Transverse colon (tissue), 4 donors: ENCODE measurements around the gene GRIA4.

Source experiments
- CTCF ChIP-seq, 5 experiments: fragments of 200-600 bp in 3 of 5; fragments of 450-650 bp in 2 of 5; sonication (generic) in 3 of 5; IDR thresholded peaks; 1 replicate in 2 of 5; 2 replicates in 3 of 5; pipeline ENCODE4 v1.5.1; 2016 to 2017; ENCODE audit warnings: antibody characterized with exemption in 5 of 5, inconsistent platforms in 3 of 5, mild to moderate bottlenecking in 2 of 5, moderate library complexity in 1 of 5
- EP300 ChIP-seq: sonication (generic); formaldehyde crosslinking; IDR thresholded peaks from one replicate; pipeline ENCODE4 v1.6.1; 2017; ENCODE audit warnings: antibody characterized with exemption, low read depth
- POLR2A ChIP-seq: fragments of 450-650 bp; IDR thresholded peaks from one replicate; pipeline ENCODE4 v1.6.1; 2016; ENCODE audit warnings: antibody characterized with exemption, mild to moderate bottlenecking, moderate library complexity
- POLR2AphosphoS5 ChIP-seq, 3 donors: sonication (generic); formaldehyde crosslinking; IDR thresholded peaks; one replicate each; pipeline ENCODE4 v1.6.1; 2016; ENCODE audit warnings: antibody characterized with exemption in 3 of 3

GRCh38 chr11:106030609-106031008 lies 420.7 kb downstream of the GRIA4 start:
- TF ChIP-seq POLR2A (no peak), POLR2AphosphoS5 (IDR thresholded peaks at IDR 0.05) (no peak), CTCF (IDR thresholded peaks at IDR 0.05) (no peak), EP300 (no peak)
